HUES64 (cell line): ENCODE results near the gene CCL28.

ENCODE experiments used
- H3K27ac ChIP-seq: 2 replicates; pipeline ENCODE4 v1.7.0; 2013; ENCODE audit warnings: low read depth, low read length, inconsistent platforms
- H3K27me3 ChIP-seq: 2 replicates; pipeline ENCODE4 v1.6.1; 2013; ENCODE audit warnings: mild to moderate bottlenecking, low read length; ENCODE audit not compliant: insufficient read depth
- H3K36me3 ChIP-seq: 2 replicates; pipeline ENCODE4 v1.6.1; 2013; ENCODE audit warnings: mild to moderate bottlenecking, low read length; ENCODE audit not compliant: insufficient read depth
- H3K4me1 ChIP-seq: 2 replicates; pipeline ENCODE4 v1.6.1; 2013; ENCODE audit warnings: mild to moderate bottlenecking, low read length, moderate library complexity; ENCODE audit not compliant: insufficient read depth
- H3K4me3 ChIP-seq: 2 replicates; pipeline ENCODE4 v1.5.1; 2013; ENCODE audit warnings: mild to moderate bottlenecking, low read length, moderate library complexity
- H3K9ac ChIP-seq: 2 replicates; pipeline ENCODE4 v1.6.1; 2013; ENCODE audit warnings: mild to moderate bottlenecking, low read depth, low read length
- H3K9me3 ChIP-seq: 2 replicates; pipeline ENCODE4 v1.6.1; 2013; ENCODE audit warnings: low read depth, low read length; ENCODE audit not compliant: insufficient read depth
- WGBS: fragments of 150-250, 120-280 bp; methylation state at CpG from one replicate; pipeline ENCODE4 v1.1.7; 2013; ENCODE audit warnings: missing lambda C conversion rate; 5-methylcytosine and 5-hydroxymethylcytosine counted together

Gene CCL28

DNA sequence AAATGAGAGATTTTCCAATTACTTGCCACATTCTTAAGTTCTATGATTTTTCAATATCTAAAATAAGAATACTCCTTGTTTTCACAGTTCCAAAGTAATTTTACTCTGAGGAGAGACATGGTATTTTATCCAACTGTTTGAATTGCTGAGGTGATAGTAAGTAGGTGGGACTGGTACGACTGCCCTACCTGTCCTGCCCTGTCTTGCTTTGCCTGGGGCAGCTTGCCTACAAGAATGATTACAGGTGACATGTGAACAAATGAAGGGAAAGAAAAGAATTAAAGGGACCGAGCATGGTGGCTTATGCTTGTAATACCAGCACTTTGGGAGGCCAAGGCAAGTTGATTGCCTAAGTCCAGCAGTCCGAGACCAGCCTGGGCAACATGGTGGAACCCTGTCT is 57.4 kb downstream of the CCL28 start:
- WGBS, result 88% methylated on average over 3 of the region's 3 CpGs

DNA sequence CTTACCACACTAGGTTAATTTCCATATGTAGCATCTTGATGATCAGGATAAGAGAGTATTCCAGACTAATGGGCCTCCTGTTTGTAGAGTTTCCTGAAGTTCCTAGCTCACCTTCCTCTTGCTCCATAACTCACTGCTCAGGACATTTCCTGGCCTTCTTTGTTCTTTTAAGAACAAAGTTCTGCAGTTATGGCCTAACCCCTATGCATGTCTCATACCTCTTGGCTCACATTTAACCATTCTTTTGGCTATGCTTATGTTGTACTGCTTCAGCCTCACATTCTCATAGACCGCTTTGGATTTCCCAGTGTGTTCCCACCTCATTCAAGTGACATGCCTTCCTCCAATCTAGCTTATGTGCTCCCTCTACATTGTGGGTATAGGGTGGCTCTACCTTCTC is 58.5 kb downstream of the CCL28 start:
- no peaks in the 10 kb centered on the region for H3K36me3 ChIP-seq
- no peaks in the 10 kb centered on the region for H3K27me3 ChIP-seq
- no peak overlapping the region for H3K4me3 ChIP-seq
- no peaks in the 10 kb centered on the region for H3K4me1 ChIP-seq
- H3K9ac ChIP-seq, result no peak overlapping the region
- H3K27ac ChIP-seq, result no peak overlapping the region
- H3K9me3 ChIP-seq, result peaks cover under 1% of the 10 kb centered on the region; the same call in 1 of the 2 replicates
- 88% methylated on average over 1 of the region's 1 CpG for WGBS

More for the DNA sequence above, 57.4 kb downstream of the CCL28 start:
- Histone ChIP-seq H3K9ac (no peak overlapping the region), H3K9me3 (peaks cover 11% of the 10 kb centered on the region), H3K4me1 (no peaks in the 10 kb centered on the region), H3K27ac (no peak overlapping the region), H3K36me3 (no peaks in the 10 kb centered on the region), H3K27me3 (no peaks in the 10 kb centered on the region), H3K4me3 (no peak overlapping the region)

DNA sequence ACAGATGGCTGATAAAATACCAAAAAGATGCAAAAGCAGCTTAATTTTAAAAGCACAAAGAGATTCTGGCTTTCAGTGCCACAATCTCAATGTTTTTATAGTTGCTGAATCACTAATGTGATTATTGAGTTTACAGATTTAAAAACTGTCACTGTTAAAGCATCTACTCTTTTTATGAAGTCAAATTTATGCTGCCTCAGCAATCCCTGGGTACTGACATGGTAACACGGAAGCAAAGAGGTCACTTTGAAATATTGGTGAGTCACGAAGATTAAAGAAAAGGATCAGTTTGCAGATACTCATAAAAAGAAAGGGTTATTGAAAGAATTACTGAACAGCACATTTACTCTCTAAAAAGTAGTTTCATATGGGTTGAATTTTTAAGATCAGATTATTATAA is 59.3 kb downstream of the CCL28 start:
- no peak overlapping the region for H3K9ac ChIP-seq

DNA sequence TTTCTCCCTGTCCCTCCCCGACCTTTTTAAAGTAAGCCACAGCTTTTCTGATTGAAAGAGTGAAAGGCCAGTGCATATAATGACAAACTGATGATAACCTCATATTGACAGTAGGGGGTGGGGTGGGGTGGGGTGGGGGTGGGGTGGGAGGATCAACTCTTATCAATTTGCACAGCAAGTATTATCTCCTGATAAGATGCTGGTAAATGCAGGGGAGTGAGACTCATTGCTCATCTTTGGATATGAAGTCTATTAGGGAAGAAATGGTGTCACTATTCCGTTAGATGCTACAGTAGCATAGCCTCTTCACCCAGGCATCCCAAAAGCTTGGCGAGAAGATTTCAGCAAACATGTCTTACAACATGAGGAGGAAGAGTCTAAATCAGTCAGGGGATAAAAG is 60.1 kb downstream of the CCL28 start:
- H3K27ac ChIP-seq, result no peak overlapping the region
- H3K9me3 ChIP-seq, result no peaks in the 10 kb centered on the region
- 80% methylated on average over 3 of the region's 3 CpGs for WGBS
- H3K36me3 ChIP-seq, result no peaks in the 10 kb centered on the region
- no peaks in the 10 kb centered on the region for H3K4me1 ChIP-seq
- no peaks in the 10 kb centered on the region for H3K27me3 ChIP-seq
- no peak overlapping the region for H3K4me3 ChIP-seq
- no peak overlapping the region for H3K9ac ChIP-seq

More for the DNA sequence above, 59.3 kb downstream of the CCL28 start:
- H3K9me3 ChIP-seq, result no peaks in the 10 kb centered on the region
- WGBS, result 97% methylated on average over 2 of the region's 2 CpGs
- H3K27ac ChIP-seq, result no peak overlapping the region
- H3K27me3 ChIP-seq, result no peaks in the 10 kb centered on the region
- H3K4me1 ChIP-seq, result no peaks in the 10 kb centered on the region
- H3K4me3 ChIP-seq, result no peak overlapping the region
- no peaks in the 10 kb centered on the region for H3K36me3 ChIP-seq

DNA sequence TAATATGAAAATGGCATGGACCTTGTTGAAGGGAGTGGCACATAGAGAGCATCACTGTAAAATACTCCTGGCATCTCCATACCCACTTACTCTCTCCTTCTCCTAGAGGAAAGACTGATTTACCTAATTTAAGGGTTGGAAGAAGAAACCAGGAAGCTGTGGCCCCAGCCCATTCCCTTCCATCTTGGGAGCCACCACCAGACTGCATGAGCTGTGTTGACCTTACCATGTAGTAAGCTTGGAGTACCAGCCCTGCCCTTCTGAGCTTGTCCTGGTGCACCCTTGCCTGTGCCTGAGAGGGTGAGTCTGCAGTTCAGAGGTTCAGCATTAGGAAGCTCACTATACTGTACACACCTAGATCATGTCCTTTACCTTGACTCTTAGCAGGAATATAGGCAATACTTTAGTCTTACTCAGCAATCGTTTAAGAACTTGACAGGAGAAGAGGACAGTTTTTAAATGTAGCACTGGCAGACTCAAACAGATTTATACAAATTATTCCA is 63.3 kb downstream of the CCL28 start:
- H3K9me3 ChIP-seq, result no peaks in the 10 kb centered on the region
- no peaks in the 10 kb centered on the region for H3K36me3 ChIP-seq
- H3K27me3 ChIP-seq, result no peaks in the 10 kb centered on the region
- H3K4me3 ChIP-seq, result no peak overlapping the region
- 94% methylated on average over 1 of the region's 1 CpG for WGBS
- no peak overlapping the region for H3K27ac ChIP-seq
- no peak overlapping the region for H3K9ac ChIP-seq
- H3K4me1 ChIP-seq, result no peaks in the 10 kb centered on the region

DNA sequence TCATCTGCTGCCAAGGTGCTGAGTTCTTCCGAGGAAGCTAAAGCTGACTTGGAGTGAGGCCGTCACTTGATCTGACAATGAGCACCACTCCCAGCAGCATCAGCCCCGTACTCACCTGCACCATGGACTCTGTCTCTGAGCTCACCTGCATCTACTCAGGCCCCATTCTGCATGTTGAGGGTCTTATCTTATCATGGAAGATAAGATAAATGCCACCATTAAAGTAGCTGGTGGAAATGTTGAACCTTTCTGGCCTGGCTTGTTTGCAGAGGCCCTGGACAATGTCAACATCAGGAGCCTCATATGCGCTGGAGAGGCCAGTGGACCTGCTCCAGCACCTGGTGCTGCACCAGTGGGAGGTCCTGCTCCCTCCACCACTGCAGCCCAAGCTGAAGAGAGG is 64.0 kb downstream of the CCL28 start:
- no peaks in the 10 kb centered on the region for H3K27me3 ChIP-seq
- no peaks in the 10 kb centered on the region for H3K4me1 ChIP-seq
- no peak overlapping the region for H3K9ac ChIP-seq
- 82% methylated on average over 4 of the region's 4 CpGs for WGBS
- H3K36me3 ChIP-seq, result no peaks in the 10 kb centered on the region
- H3K9me3 ChIP-seq, result no peaks in the 10 kb centered on the region
- no peak overlapping the region for H3K27ac ChIP-seq
- no peak overlapping the region for H3K4me3 ChIP-seq

DNA sequence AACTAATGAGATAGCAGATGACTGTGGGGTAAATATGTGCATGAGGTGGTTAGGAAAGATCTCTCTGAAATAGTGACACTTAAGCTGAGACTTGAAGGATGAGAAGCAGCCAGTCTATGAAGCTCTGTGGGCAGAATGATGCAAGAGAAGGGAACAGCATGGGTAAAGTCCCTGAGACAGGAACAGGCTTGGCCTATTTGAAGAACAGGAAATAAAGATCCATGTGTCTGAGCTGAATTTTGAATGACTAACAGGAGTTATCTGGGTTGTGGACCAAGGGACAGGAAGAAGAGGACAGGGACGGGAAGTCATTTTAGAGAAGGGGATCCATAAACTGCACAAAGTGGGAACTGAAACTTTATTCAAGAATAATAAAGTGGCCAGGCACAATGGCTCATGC is 73.3 kb downstream of the CCL28 start:
- WGBS, result 92% methylated on average over 1 of the region's 1 CpG
- no peaks in the 10 kb centered on the region for H3K36me3 ChIP-seq

DNA sequence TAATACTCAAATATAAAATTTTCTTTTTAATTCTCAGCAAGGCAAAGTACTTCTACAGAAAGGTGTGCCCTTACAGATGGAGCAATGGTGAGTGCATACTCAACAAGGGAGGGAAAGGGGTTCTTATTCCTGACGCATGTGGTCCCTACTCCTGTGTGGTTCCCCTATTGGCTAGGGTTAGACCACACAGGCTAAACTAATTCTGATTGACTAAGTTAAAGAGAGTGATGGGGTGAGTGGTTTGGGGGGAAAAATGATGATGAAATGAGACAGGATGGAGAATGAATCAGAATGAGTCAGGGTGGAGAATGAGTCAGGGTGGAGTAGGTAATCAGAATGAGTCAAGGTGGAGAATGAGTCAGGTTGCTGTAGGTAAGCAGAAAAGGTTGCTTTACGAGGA is 76.0 kb downstream of the CCL28 start:
- WGBS, result 95% methylated on average over 1 of the region's 2 CpGs
- Histone ChIP-seq H3K36me3 (no peaks in the 10 kb centered on the region), H3K4me1 (no peaks in the 10 kb centered on the region), H3K9ac (no peak overlapping the region), H3K9me3 (peaks cover 35% of the 10 kb centered on the region), H3K27ac (no peak overlapping the region), H3K27me3 (no peaks in the 10 kb centered on the region), H3K4me3 (no peak overlapping the region)

More for the DNA sequence above, 73.3 kb downstream of the CCL28 start:
- H3K9me3 ChIP-seq, result peaks cover 31% of the 10 kb centered on the region
- no peak overlapping the region for H3K27ac ChIP-seq
- no peak overlapping the region for H3K4me3 ChIP-seq
- no peak overlapping the region for H3K9ac ChIP-seq
- H3K4me1 ChIP-seq, result no peaks in the 10 kb centered on the region
- H3K27me3 ChIP-seq, result no peaks in the 10 kb centered on the region

DNA sequence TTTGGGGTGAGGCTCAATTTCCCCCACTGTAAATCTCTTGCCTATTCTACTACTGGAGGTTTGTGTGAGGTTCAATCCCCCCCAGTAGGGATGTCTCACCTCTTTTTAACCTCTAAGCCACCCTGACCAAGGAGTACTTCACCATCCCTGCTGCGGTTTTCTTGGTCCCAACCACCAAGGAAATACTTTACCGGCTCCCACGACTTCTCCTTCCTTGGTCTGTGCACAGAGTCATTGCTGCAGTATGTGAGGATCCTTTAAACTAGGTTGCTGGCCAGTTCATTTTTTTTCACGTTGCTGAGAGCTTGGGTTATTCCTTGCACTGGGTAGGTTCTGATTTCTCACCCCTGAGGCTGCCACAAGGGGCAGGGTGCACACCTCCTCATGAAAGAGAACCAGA is 76.5 kb downstream of the CCL28 start:
- no peaks in the 10 kb centered on the region for H3K27me3 ChIP-seq
- no peak overlapping the region for H3K4me3 ChIP-seq
- H3K4me1 ChIP-seq, result no peaks in the 10 kb centered on the region
- H3K27ac ChIP-seq, result no peak overlapping the region
- WGBS, result 87% methylated on average over 4 of the region's 4 CpGs
- no peak overlapping the region for H3K9ac ChIP-seq
- peaks cover 31% of the 10 kb centered on the region for H3K9me3 ChIP-seq
- no peaks in the 10 kb centered on the region for H3K36me3 ChIP-seq

DNA sequence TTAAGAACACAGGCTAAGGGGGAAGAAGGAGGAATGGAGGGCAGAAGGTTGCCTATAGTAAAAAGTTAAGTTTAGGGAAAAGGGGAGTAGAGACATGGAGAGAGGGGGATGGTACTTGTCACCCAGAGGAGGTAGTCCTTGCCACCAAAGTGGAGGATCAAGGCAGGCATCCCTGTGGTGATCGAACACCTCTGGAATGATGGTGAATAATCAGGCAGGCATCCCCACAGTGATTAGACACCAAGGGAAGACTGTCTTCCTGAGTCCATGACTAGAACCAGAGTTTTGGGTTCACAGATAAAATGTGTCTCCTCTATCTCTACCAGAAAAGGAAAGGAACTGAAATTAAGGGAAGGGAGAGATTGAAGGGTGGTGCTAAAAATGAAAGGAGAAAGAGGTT is 79.8 kb downstream of the CCL28 start:
- Histone ChIP-seq H3K27ac (no peak overlapping the region), H3K36me3 (no peaks in the 10 kb centered on the region), H3K4me3 (no peak overlapping the region), H3K4me1 (no peaks in the 10 kb centered on the region), H3K9ac (no peak overlapping the region), H3K27me3 (no peaks in the 10 kb centered on the region), H3K9me3 (peaks cover 39% of the 10 kb centered on the region)
- 100% methylated on average over 1 of the region's 1 CpG for WGBS
